ENCODE data around the gene SIGLEC6. TPM values are rescaled to one million over a fixed set of nuclear protein-coding genes. Genes with fewer than 3 reads are reported as not detected.

Gene SIGLEC6
- total RNA-seq, 4 donors from 2014 or later, result 0.18 to 0.46 TPM; not detected in 2

GRCh38 chr19:51497666-51498065 is 33.8 kb downstream of the SIGLEC6 start:
- in situ Hi-C loops (cut with MboI; ENCODE audit: low sequenced_read_pairs in 4 of 4) (no loop called here), intact Hi-C loops (cut with DNase I; ENCODE audit: low total_unique reads) (no loop called here)
- Histone ChIP-seq H3K27me3 (no peaks in the 10 kb centered on the region), H3K4me1 (no peaks in the 10 kb centered on the region), H3K36me3 (no peaks in the 10 kb centered on the region), H3K4me3 (no peak overlapping the region), H3K9me3 (no peaks in the 10 kb centered on the region), H3K27ac (no peak overlapping the region)
- ATAC-seq (no peak), DNase-seq (no peak)
- TF ChIP-seq CTCF (IDR thresholded peaks at IDR 0.05 in 4 of 5, conservative IDR thresholded peaks at IDR 0.05 in 1 of 5), result no peak
- no peak for TF ChIP-seq POLR2A (IDR thresholded peaks at IDR 0.05)

- DNase-seq (no peak), ATAC-seq (no peak)
- intact Hi-C loops (cut with DNase I; ENCODE audit: low total_unique reads), result no loop called here
- Histone ChIP-seq H3K4me1 (no peaks in the 10 kb centered on the region), H3K4me3 (no peak overlapping the region), H3K36me3 (no peaks in the 10 kb centered on the region), H3K27ac (no peak overlapping the region), H3K9me3 (no peaks in the 10 kb centered on the region), H3K27me3 (no peaks in the 10 kb centered on the region)
- in situ Hi-C loops (cut with MboI; ENCODE audit: low sequenced_read_pairs in 4 of 4), result no loop called here
- no peak for TF ChIP-seq POLR2A (IDR thresholded peaks at IDR 0.05)
- no peak for TF ChIP-seq CTCF (IDR thresholded peaks at IDR 0.05 in 4 of 5, conservative IDR thresholded peaks at IDR 0.05 in 1 of 5)
Observed at GRCh38 chr19:51493776-51494175, 37.7 kb downstream of the SIGLEC6 start.

DNA sequence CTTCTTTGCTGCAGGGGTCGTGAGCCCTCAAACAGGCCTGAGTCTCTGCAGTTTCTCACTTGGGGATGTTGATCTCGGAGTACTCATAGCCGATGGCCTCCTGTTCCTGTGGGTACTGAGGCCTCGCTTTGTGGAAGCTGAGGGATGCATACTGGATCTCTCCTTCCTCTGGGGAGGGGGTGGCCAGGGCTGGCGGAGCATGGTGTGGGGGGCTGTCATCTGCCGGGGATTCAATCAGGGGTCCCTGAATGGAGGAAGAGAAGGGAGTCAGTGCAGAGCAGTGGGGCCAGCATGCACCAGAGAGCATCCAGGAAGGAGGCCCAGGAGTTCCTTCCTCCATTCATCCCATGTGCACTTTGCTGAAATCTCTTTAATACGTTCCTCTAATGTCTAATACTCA is 39.9 kb downstream of the SIGLEC6 start:
- Histone ChIP-seq H3K36me3 (no peaks in the 10 kb centered on the region), H3K27ac (no peak overlapping the region), H3K4me3 (no peak overlapping the region), H3K27me3 (no peaks in the 10 kb centered on the region), H3K9me3 (no peaks in the 10 kb centered on the region), H3K4me1 (no peaks in the 10 kb centered on the region)
- in situ Hi-C loops (cut with MboI; ENCODE audit: low sequenced_read_pairs in 4 of 4) (no loop called here), intact Hi-C loops (cut with DNase I; ENCODE audit: low total_unique reads) (no loop called here)
- no peak for ATAC-seq
- TF ChIP-seq POLR2A (IDR thresholded peaks at IDR 0.05), result no peak
- no peak for TF ChIP-seq CTCF (IDR thresholded peaks at IDR 0.05 in 4 of 5, conservative IDR thresholded peaks at IDR 0.05 in 1 of 5)
- no peak for DNase-seq

GRCh38 chr19:51490676-51491075 is 40.8 kb downstream of the SIGLEC6 start:
- no peak for ATAC-seq
- in situ Hi-C loops (cut with MboI; ENCODE audit: low sequenced_read_pairs in 4 of 4) (no loop called here), intact Hi-C loops (cut with DNase I; ENCODE audit: low total_unique reads) (no loop called here)
- Histone ChIP-seq H3K27ac (no peak overlapping the region), H3K9me3 (no peaks in the 10 kb centered on the region), H3K36me3 (no peaks in the 10 kb centered on the region), H3K4me1 (no peaks in the 10 kb centered on the region), H3K4me3 (no peak overlapping the region), H3K27me3 (no peaks in the 10 kb centered on the region)
- DNase-seq, result no peak
- no peak for TF ChIP-seq CTCF (IDR thresholded peaks at IDR 0.05 in 4 of 5, conservative IDR thresholded peaks at IDR 0.05 in 1 of 5)
- TF ChIP-seq POLR2A (IDR thresholded peaks at IDR 0.05), result no peak

GRCh38 chr19:51489113-51489512 is 42.4 kb downstream of the SIGLEC6 start:
- H3K27ac ChIP-seq, result no peak overlapping the region
- no peak for ATAC-seq
- no peaks in the 10 kb centered on the region for H3K27me3 ChIP-seq
- TF ChIP-seq POLR2A (IDR thresholded peaks at IDR 0.05), result no peak
- TF ChIP-seq CTCF (IDR thresholded peaks at IDR 0.05 in 4 of 5, conservative IDR thresholded peaks at IDR 0.05 in 1 of 5), result no peak
- H3K9me3 ChIP-seq, result no peaks in the 10 kb centered on the region
- no peak for DNase-seq
- no peaks in the 10 kb centered on the region for H3K36me3 ChIP-seq
- no peaks in the 10 kb centered on the region for H3K4me1 ChIP-seq
- intact Hi-C loops (cut with DNase I; ENCODE audit: low total_unique reads), result no loop called here
- H3K4me3 ChIP-seq, result no peak overlapping the region
- in situ Hi-C loops (cut with MboI; ENCODE audit: low sequenced_read_pairs in 4 of 4), result no loop called here
